Glutamatergic neuron (in vitro differentiated cells): ENCODE data around the gene CRYZL1. TPM values are rescaled to one million over a fixed set of nuclear protein-coding genes. Genes with fewer than 3 reads are reported as not detected.

Experiments used
- DNase-seq: peaks from one replicate; pipeline ENCODE4 v3.0.0; 2022
- H3K27ac Mint-ChIP-seq: one replicate; pipeline ENCODE4 v1.8.0; 2020; ENCODE audit warnings: mild to moderate bottlenecking, mixed read lengths, inconsistent platforms; ENCODE audit not compliant: unreplicated experiment
- H3K27me3 Mint-ChIP-seq: one replicate; pipeline ENCODE4 v1.8.0; 2020; ENCODE audit warnings: mild to moderate bottlenecking, moderate library complexity, mixed read lengths, inconsistent platforms; ENCODE audit not compliant: unreplicated experiment
- H3K36me3 Mint-ChIP-seq: one replicate; pipeline ENCODE4 v1.8.0; 2020; ENCODE audit warnings: mild to moderate bottlenecking, mixed read lengths, inconsistent platforms; ENCODE audit not compliant: unreplicated experiment
- H3K4me1 Mint-ChIP-seq: one replicate; pipeline ENCODE4 v1.8.0; 2020; ENCODE audit warnings: mild to moderate bottlenecking, low read depth, mixed read lengths, inconsistent platforms; ENCODE audit not compliant: unreplicated experiment
- H3K4me3 Mint-ChIP-seq: one replicate; pipeline ENCODE4 v1.8.0; 2020; ENCODE audit warnings: mild to moderate bottlenecking, mixed read lengths, inconsistent platforms; ENCODE audit not compliant: unreplicated experiment
- H3K9me3 Mint-ChIP-seq: one replicate; pipeline ENCODE4 v1.8.0; 2020; ENCODE audit warnings: mild to moderate bottlenecking, moderate library complexity, mixed read lengths, inconsistent platforms; ENCODE audit not compliant: unreplicated experiment
- total RNA-seq: library from RNA; stranded (reverse); fragmentation: NEBNext Ultra II Directional; extraction: Animal tissue kit (Norgen Biotek cat#: 25700); gene quantifications from one replicate; pipeline ENCODE4 v1.2.1, GENCODE V29; 2021; ENCODE audit not compliant: unreplicated experiment
- TF ChIP-seq, protein P1 (sequence below): fragments of 200-600 bp; sonication (generic); IDR thresholded peaks from one replicate; pipeline ENCODE4 v1.5.0; 2021; ENCODE audit not compliant: partially characterized antibody, unreplicated experiment

Gene CRYZL1
- total RNA-seq, 1 donor from 2014 or later: 50.3 TPM

DNA sequence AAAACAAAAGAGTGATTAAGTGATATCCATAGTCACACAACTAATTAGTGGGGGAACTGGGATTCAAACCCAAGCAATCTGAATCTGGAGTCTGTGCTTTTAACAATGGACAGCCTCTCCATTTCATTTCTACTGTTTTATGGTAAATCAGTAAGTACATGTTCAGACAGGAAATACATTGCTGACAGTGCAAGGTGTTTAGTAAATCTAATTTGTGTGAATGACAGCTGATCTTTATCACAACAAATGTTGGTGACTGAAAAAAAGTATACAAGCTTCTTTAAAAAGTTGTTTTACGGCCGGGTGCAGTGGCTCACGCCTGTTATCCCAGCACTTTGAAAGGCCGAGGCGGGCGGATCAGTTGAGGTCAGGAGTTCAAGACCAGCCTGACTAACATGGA, 73.6 kb downstream of the CRYZL1 start:
- TF ChIP-seq, protein P1, sequence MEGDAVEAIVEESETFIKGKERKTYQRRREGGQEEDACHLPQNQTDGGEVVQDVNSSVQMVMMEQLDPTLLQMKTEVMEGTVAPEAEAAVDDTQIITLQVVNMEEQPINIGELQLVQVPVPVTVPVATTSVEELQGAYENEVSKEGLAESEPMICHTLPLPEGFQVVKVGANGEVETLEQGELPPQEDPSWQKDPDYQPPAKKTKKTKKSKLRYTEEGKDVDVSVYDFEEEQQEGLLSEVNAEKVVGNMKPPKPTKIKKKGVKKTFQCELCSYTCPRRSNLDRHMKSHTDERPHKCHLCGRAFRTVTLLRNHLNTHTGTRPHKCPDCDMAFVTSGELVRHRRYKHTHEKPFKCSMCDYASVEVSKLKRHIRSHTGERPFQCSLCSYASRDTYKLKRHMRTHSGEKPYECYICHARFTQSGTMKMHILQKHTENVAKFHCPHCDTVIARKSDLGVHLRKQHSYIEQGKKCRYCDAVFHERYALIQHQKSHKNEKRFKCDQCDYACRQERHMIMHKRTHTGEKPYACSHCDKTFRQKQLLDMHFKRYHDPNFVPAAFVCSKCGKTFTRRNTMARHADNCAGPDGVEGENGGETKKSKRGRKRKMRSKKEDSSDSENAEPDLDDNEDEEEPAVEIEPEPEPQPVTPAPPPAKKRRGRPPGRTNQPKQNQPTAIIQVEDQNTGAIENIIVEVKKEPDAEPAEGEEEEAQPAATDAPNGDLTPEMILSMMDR: no peak
- H3K4me1 Mint-ChIP-seq: no peaks in the 10 kb centered on the region
- DNase-seq: no peak
- no peaks in the 10 kb centered on the region for H3K9me3 Mint-ChIP-seq
- no peak overlapping the region for H3K4me3 Mint-ChIP-seq
- H3K36me3 Mint-ChIP-seq: no peaks in the 10 kb centered on the region
- no peaks in the 10 kb centered on the region for H3K27me3 Mint-ChIP-seq
- no peak overlapping the region for H3K27ac Mint-ChIP-seq

DNA sequence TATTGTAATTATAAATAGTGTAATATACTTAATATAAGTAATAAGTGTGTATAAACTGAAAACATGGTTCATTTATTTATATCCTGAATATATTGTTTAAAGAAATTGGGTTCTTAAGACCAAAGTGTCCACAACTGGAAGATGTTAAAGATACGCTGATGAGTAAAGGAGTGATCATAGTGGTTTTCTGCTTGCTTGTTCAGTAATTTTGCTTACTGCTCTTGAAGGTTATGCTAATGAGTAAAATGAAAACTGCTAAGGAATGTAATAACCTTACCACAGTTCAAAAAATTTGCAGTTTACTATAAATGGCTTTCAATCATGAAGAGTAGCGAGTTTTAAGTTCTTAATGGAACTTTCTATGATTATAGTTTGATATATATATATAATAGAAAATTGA, 75.0 kb downstream of the CRYZL1 start:
- Mint-ChIP-seq H3K36me3 (no peaks in the 10 kb centered on the region), H3K27ac (no peak overlapping the region), H3K4me3 (no peak overlapping the region), H3K4me1 (no peaks in the 10 kb centered on the region), H3K9me3 (no peaks in the 10 kb centered on the region), H3K27me3 (no peaks in the 10 kb centered on the region)
- DNase-seq: no peak
- TF ChIP-seq, protein P1: no peak

DNA sequence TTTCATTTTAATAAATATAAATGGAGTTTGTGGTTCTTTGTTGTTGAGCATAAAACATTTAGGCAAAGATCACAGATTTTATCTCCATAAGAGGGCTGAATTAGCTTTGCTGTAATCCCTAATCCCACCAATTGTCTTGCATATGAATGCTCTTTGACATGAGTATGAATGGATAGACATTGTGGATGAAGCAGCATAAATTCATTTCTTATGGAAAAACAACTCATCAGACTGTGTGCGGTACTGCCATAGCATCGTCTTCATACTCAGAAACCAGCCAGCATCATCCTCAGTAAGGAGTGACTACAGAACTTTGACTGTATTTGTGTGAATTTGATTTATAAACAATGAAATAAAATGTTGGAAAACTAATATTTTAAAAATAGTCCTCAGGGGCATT, 79.2 kb downstream of the CRYZL1 start:
- DNase-seq: no peak
- no peak overlapping the region for H3K4me3 Mint-ChIP-seq
- H3K27ac Mint-ChIP-seq: no peak overlapping the region
- no peaks in the 10 kb centered on the region for H3K9me3 Mint-ChIP-seq
- TF ChIP-seq, protein P1: no peak
- no peaks in the 10 kb centered on the region for H3K4me1 Mint-ChIP-seq
- H3K27me3 Mint-ChIP-seq: no peaks in the 10 kb centered on the region
- H3K36me3 Mint-ChIP-seq: peaks cover 8% of the 10 kb centered on the region

DNA sequence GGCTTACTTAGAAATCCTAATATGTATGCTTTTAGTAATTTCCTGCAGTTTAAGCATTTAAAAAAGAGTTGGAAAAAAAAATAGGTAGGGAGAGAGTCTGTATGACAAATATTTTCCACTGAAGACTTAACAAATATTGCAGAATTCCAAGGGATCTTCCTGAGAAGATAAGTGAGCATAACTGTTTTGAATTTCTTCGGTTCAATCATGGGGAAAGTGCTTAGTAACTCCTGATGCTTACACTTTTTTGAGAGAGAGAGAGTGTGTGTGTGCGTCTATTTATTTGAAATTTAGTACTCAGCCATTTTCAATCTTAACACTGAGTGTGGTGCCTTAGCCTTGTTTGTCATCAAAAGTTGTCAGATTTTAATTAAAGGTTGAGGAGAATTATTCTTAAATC, 80.2 kb downstream of the CRYZL1 start:
- TF ChIP-seq, protein P1: no peak
- Mint-ChIP-seq H3K9me3 (no peaks in the 10 kb centered on the region), H3K4me3 (no peak overlapping the region), H3K36me3 (peaks cover 8% of the 10 kb centered on the region), H3K27ac (no peak overlapping the region), H3K4me1 (no peaks in the 10 kb centered on the region), H3K27me3 (no peaks in the 10 kb centered on the region)
- no peak for DNase-seq

DNA sequence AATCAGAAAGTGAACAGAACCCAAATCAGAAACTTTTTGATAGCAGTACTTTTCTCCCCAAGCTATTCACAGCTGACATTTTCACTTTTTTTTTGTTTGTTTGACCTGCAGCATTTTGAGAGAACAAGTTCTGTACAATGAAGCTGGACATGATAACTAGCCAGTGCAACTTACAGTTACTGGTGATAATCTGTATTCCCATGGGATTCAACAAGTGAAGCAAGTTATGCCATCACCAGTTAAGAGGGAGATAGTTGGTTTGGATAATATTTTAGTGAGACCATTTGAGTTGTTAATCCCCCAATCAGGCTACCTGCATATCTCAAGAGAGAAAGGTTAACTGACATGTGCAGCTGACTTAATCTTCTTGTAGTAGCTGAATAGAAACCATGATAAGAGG, 80.6 kb downstream of the CRYZL1 start:
- Mint-ChIP-seq H3K27me3 (no peaks in the 10 kb centered on the region), H3K9me3 (no peaks in the 10 kb centered on the region), H3K4me1 (no peaks in the 10 kb centered on the region), H3K4me3 (no peak overlapping the region), H3K36me3 (peaks cover 8% of the 10 kb centered on the region), H3K27ac (no peak overlapping the region)
- TF ChIP-seq, protein P1: no peak
- no peak for DNase-seq
